A549 treated with DMSO at 1 μM for 4 hours (cell line): ENCODE data around the gene TAB3. TPM values are rescaled to one million over a fixed set of nuclear protein-coding genes. Genes with fewer than 3 reads are reported as not detected.

Experiments
- total RNA-seq: library from RNA; stranded (reverse); fragments of 200-300 nt; extraction: Qiagen RNA extraction; gene quantifications from 5 replicates; pipeline ENCODE4 v1.2.3, GENCODE V29; 2022; ENCODE audit warnings: low read depth

Gene TAB3, protein sequence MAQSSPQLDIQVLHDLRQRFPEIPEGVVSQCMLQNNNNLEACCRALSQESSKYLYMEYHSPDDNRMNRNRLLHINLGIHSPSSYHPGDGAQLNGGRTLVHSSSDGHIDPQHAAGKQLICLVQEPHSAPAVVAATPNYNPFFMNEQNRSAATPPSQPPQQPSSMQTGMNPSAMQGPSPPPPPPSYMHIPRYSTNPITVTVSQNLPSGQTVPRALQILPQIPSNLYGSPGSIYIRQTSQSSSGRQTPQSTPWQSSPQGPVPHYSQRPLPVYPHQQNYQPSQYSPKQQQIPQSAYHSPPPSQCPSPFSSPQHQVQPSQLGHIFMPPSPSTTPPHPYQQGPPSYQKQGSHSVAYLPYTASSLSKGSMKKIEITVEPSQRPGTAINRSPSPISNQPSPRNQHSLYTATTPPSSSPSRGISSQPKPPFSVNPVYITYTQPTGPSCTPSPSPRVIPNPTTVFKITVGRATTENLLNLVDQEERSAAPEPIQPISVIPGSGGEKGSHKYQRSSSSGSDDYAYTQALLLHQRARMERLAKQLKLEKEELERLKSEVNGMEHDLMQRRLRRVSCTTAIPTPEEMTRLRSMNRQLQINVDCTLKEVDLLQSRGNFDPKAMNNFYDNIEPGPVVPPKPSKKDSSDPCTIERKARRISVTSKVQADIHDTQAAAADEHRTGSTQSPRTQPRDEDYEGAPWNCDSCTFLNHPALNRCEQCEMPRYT
- 8.1 to 12.4 TPM (median 10.3 TPM) in 5 replicates for total RNA-seq

DNA sequence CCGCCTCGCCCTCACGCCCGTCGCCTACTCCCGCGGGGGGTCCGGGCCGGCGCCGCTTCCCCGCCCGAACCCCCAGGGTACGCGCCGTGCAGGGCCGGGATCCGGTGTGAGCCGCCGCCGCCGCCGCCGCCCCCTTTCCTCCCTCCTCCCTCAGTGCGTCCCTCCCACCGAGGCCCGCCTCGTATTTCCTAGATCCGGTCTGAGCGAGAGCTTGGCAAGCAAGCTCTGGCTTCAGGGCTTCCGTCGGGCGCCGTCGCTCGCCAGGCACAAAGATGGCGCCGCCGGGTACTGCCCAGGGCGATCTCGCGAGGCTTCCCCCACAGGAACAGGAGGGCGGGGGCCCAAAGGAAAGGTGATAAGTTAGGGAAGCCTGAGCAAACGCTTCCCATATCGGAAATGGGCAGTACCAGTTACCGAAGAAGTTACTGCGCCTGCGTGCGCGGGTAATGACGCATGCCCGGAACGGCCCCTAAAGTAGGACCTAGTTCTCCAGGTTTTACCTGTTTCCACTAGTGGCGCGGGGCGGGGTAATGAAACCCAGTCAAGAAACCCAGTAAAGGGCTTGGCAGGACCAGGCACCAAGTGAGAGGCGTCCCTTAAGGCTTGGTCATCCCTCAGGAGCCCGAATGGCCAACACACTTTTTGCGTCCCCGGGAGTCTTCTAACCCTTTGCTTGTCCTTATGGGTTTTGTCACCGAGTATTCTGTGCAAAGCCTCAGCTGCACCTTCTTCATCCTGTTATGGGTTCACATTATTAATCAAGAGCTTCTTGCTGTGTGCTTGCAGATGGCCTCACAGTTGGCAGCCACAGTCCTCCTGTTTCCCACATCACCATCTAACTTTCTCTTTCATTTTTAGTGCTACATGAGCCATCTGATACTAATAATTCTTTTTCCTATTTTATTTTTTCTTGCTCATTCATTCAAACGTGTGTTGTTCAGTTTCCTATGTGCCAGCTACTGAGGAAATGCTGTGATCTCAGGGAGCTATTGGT is at the start of gene TAB3:
TSS of gene TAB3 (minus strand) at position 108 of the 994 bp plus-strand sequence. CDS start 29,666 bp downstream, outside the sequence.

Other genes starting within 250 kb of the TAB3 start
- gene GK, start 235.8 kb downstream of the TAB3 start, total RNA-seq, result 1.6 to 2.6 TPM (median 1.8 TPM) in 5 replicates
- not detected in 5 replicates for gene FTHL17, start 182.8 kb upstream of the TAB3 start, total RNA-seq